Activated CD4-positive, alpha-beta memory T cell treated with anti-CD3 and anti-CD28 coated beads, Interleukin-2, amount 10 ng/mL, durations not matched to agents 7 days and 5 days (primary cell): Measurements from ENCODE around the gene CACNA1D. TPM values are rescaled to one million over a fixed set of nuclear protein-coding genes. Genes with fewer than 3 reads are reported as not detected.

Experiments
- CTCF ChIA-PET: fragments of 350-600 bp; sonication (Branson Sonifier 250); formaldehyde crosslinking; loops from one replicate; lab custom pipeline; 2021; ENCODE audit warnings: antibody characterized with exemption, inconsistent platforms; lab: Charles Lee
- POLR2A ChIA-PET: fragments of 350-600 bp; sonication (Branson Sonifier 250); formaldehyde crosslinking; loops from one replicate; lab custom pipeline; 2021; ENCODE audit warnings: antibody characterized with exemption; lab: Charles Lee
- DNase-seq: peaks from one replicate; pipeline ENCODE4 v3.0.0-alpha.2; 2020
- H3K27ac Mint-ChIP-seq: one replicate; pipeline ENCODE4 v1.8.0; 2021; ENCODE audit warnings: mild to moderate bottlenecking, mixed read lengths
- H3K27me3 Mint-ChIP-seq: one replicate; pipeline ENCODE4 v1.8.0; 2021; ENCODE audit warnings: mixed read lengths
- H3K36me3 Mint-ChIP-seq: one replicate; pipeline ENCODE4 v1.8.0; 2021; ENCODE audit warnings: low read depth, mixed read lengths
- H3K4me1 Mint-ChIP-seq: one replicate; pipeline ENCODE4 v1.8.0; 2021; ENCODE audit warnings: mixed read lengths
- H3K4me3 Mint-ChIP-seq: one replicate; pipeline ENCODE4 v1.8.0; 2021; ENCODE audit warnings: mild to moderate bottlenecking, mixed read lengths
- H3K9me3 Mint-ChIP-seq: one replicate; pipeline ENCODE4 v1.8.0; 2021; ENCODE audit warnings: mixed read lengths
- total RNA-seq, 2 experiments: library from RNA; stranded (reverse); gene quantifications; one replicate each; pipeline ENCODE4 v1.2.3, GENCODE V29; 2021

Gene CACNA1D
- total RNA-seq, 2 experiments from 2014 or later, result 2.5 to 3.2 TPM

DNA sequence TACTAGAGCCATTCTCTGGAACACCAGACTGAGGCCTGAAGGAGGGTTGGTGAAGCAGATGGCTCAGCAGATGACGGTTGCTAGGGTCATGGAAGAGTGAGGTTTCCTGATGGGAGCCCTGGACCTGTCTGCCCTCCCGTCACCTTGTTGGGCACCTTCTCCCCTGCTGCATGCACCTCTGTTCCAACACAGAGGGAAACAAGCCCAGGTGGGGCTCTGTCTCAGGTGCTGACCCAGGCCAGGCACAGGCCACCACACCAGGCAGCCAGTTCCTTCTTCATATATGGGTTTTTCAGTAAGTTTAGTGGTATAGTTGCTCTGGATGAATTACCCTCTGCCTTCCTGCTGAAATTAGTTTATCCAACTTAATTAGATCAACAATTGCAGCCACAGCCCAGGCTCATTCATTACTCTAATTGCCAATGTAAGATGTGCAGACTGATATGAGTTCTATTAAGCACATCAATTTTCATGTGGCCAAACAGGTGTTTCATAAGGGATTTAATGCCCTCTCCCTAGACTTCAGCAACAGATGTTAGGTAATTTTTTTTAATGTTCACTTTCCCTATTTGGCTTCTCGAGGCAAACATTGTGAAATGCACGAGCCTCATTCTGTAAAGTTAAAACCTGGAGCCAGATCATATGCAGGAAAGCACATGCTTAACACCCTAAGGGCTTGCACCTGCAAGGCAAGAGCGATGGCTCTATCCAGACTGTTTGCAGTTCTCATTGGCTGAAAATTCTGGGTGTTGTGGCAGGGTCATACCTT lies 177.0 kb downstream of the CACNA1D start:
- CTCF ChIA-PET, result interaction anchor here (7.2 kb wide), 1 partner anchor 37 kb away, joined by 54 read pairs; no protein-coding TSS in a partner anchor
- H3K27me3 Mint-ChIP-seq, result peaks cover 32% of the 10 kb centered on the region
- no peaks in the 10 kb centered on the region for H3K9me3 Mint-ChIP-seq
- POLR2A ChIA-PET, result no interaction called here
- H3K36me3 Mint-ChIP-seq, result no peaks in the 10 kb centered on the region
- H3K4me3 Mint-ChIP-seq, result no peak overlapping the region
- no peak overlapping the region for H3K27ac Mint-ChIP-seq
- no peak for DNase-seq
- no peaks in the 10 kb centered on the region for H3K4me1 Mint-ChIP-seq

DNA sequence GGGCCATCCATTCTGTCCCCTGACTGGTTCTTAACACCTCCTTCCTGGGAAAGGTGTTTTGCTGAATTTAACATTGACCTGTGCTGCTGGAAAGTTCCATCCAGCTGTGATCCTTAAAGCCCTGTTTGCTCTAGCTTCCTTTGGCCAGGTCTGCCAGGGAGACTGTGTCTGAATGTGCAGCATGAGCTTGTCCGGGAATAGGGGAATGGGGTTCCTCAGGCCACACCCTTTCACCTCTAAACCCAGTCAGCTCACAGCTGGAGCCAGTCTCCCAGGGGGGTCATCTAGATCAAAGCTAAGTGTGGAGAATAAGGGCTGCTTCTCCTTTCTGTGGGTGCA lies 177.5 kb downstream of the CACNA1D start:
- H3K9me3 Mint-ChIP-seq, result no peaks in the 10 kb centered on the region
- no peak overlapping the region for H3K4me3 Mint-ChIP-seq
- DNase-seq, result no peak
- no peaks in the 10 kb centered on the region for H3K4me1 Mint-ChIP-seq
- ChIA-PET POLR2A (interaction anchor here (1.7 kb wide), 1 partner anchor 38 kb away, joined by 4 read pairs; no protein-coding TSS in a partner anchor), CTCF (interaction anchor here (7.2 kb wide), 1 partner anchor 37 kb away, joined by 54 read pairs; no protein-coding TSS in a partner anchor)
- peaks cover 29% of the 10 kb centered on the region for H3K27me3 Mint-ChIP-seq
- H3K27ac Mint-ChIP-seq, result no peak overlapping the region
- no peaks in the 10 kb centered on the region for H3K36me3 Mint-ChIP-seq

DNA sequence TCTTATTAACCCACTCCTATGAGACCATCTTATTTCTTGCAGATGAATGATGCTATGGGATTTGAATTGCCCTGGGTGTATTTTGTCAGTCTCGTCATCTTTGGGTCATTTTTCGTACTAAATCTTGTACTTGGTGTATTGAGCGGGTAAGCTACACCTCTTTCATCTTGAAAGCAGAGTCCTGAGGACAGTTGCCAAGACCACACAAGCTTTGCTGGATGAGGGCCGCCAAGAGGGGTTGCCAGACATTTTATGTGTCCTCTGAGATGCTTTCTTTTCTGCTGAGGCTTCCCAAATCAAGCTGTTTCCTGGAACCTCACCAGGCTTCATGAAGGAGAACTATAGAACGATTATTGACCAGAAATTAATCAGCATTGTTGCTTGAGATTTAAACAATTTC lies 178.6 kb downstream of the CACNA1D start:
- POLR2A ChIA-PET, result interaction anchor here (1.7 kb wide), 1 partner anchor 37 kb away, joined by 4 read pairs; no protein-coding TSS in a partner anchor
- Mint-ChIP-seq H3K27me3 (peaks cover 24% of the 10 kb centered on the region), H3K9me3 (no peaks in the 10 kb centered on the region)

DNA sequence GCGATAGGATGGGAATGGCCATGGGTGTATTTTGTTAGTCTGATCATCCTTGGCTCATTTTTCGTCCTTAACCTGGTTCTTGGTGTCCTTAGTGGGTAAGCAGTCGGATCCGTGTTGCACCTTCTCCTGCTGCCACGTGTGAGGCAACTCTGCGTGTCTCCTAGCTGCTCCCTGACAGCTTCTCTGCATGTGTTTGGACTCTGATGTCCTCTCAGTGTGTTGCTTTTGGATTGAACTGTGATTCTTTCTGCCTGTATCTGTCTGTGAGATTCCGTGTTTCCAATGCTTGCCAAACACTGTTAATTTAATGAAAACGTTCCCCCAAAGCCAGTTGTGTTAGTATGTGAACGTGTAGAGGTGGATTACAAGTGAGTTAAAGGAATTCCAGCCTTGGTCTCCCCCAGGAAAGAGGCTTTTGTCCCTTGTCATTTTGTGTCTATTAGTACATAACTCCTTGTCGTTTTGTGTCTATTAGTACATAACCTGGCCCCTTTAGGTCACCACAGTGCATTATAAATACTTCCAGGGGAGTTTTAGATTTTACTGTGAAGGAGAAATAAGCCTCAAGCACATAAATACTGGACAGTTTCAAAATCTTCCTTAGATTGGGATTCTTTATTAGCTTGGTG lies 179.4 kb downstream of the CACNA1D start:
- ChIA-PET CTCF (interaction anchor here (0.8 to 7.2 kb wide), 2 partner anchors 35 to 189 kb away, joined by 3 to 54 read pairs; no protein-coding TSS in a partner anchor), POLR2A (interaction anchor here (1.7 kb wide), 1 partner anchor 36 kb away, joined by 4 read pairs; no protein-coding TSS in a partner anchor)
- Mint-ChIP-seq H3K36me3 (no peaks in the 10 kb centered on the region), H3K4me3 (no peak overlapping the region), H3K27me3 (peaks cover 23% of the 10 kb centered on the region), H3K9me3 (no peaks in the 10 kb centered on the region), H3K4me1 (peaks cover 1% of the 10 kb centered on the region), H3K27ac (no peak overlapping the region)
- DNase-seq, result no peak

More for the DNA sequence above, 178.6 kb downstream of the CACNA1D start:
- Mint-ChIP-seq H3K36me3 (no peaks in the 10 kb centered on the region), H3K4me3 (no peak overlapping the region), H3K27ac (no peak overlapping the region), H3K4me1 (peaks cover 1% of the 10 kb centered on the region)
- CTCF ChIA-PET, result interaction anchor here (0.8 to 7.2 kb wide), 2 partner anchors 36 to 190 kb away, joined by 3 to 54 read pairs; no protein-coding TSS in a partner anchor
- no peak for DNase-seq

DNA sequence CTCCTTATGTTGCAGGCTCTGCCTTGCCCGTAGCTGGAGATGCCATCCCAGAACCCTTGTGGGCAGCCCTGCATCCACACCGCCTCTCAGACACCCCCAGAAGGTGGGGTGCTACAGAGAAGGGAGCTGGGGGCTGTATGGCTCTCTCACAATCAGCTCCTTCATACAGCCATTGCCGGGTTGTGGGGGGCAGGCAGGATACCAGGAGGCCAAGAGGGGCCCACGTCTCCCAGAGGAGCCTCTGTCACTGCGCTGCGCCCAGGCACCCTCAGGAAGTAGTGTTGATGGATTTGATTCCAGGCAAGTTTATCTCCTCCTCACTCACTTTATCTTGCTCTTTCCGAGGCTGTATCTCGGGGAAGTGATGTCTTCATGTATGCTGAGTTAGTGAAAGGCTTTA lies 180.2 kb downstream of the CACNA1D start:
- Mint-ChIP-seq H3K27me3 (peaks cover 24% of the 10 kb centered on the region), H3K4me3 (no peak overlapping the region), H3K36me3 (no peaks in the 10 kb centered on the region), H3K27ac (no peak overlapping the region), H3K9me3 (no peaks in the 10 kb centered on the region), H3K4me1 (peaks cover 1% of the 10 kb centered on the region)
- no peak for DNase-seq
- ChIA-PET CTCF (interaction anchor here (7.2 kb wide), 1 partner anchor 34 kb away, joined by 54 read pairs; no protein-coding TSS in a partner anchor), POLR2A (no interaction called here)

DNA sequence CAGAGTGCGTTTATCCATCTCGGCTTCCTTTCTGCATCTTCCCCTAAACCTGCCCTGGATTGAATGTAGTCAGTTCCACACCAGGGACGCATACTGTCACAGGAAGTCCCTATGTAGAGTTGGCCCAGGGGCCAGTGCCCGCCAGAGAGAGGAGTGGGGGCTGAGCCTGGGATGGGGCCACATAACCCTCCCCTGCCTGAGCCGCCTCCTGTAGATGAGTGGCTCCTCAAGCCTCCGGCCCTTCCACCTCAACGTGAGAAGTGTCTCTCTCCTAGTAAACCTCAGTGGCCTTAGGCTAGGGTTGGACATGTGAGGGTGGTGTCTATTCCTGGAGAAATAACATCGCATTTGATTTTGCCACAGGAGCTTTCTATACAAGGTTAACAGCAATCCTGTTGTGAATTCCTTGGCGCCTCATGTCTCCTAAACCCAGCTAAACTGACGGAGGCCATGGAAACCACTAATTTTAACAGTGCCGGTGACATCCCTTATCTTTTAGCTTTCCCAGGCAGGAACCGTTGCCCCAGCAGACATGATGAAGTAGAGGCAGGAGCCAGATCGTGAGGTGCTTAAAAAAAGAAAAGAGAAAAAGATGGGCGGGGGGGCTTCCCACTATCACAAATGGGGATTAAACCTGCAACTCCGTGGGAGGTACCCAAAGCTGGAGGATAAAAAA lies 180.7 kb downstream of the CACNA1D start:
- Mint-ChIP-seq H3K9me3 (no peaks in the 10 kb centered on the region), H3K4me1 (peaks cover 1% of the 10 kb centered on the region), H3K27ac (no peak overlapping the region), H3K4me3 (no peak overlapping the region), H3K36me3 (no peaks in the 10 kb centered on the region), H3K27me3 (peaks cover 24% of the 10 kb centered on the region)
- CTCF ChIA-PET, result interaction anchor here (7.2 kb wide), 1 partner anchor 34 kb away, joined by 54 read pairs; no protein-coding TSS in a partner anchor
- POLR2A ChIA-PET, result no interaction called here
- DNase-seq, result no peak

- POLR2A ChIA-PET, result no interaction called here
Observed at GRCh38 chr3:53675942-53676341, 181.5 kb downstream of the CACNA1D start.

GRCh38 chr3:53677413-53677812 lies 183.0 kb downstream of the CACNA1D start:
- Mint-ChIP-seq H3K9me3 (no peaks in the 10 kb centered on the region), H3K27ac (no peak overlapping the region), H3K27me3 (peaks cover 38% of the 10 kb centered on the region), H3K4me3 (no peak overlapping the region), H3K36me3 (no peaks in the 10 kb centered on the region), H3K4me1 (peaks cover 1% of the 10 kb centered on the region)
- POLR2A ChIA-PET, result no interaction called here
- CTCF ChIA-PET, result interaction anchor here (0.7 to 2.4 kb wide), 8 partner anchors 8 to 227 kb away, joined by 3 to 50 read pairs (median 4); no protein-coding TSS in a partner anchor
- no peak for DNase-seq

More at GRCh38 chr3:53675942-53676341, 181.5 kb downstream of the CACNA1D start:
- H3K4me3 Mint-ChIP-seq, result no peak overlapping the region
- no peak for DNase-seq
- peaks cover 1% of the 10 kb centered on the region for H3K4me1 Mint-ChIP-seq
- CTCF ChIA-PET, result no interaction called here
- H3K36me3 Mint-ChIP-seq, result no peaks in the 10 kb centered on the region
- H3K9me3 Mint-ChIP-seq, result no peaks in the 10 kb centered on the region
- peaks cover 30% of the 10 kb centered on the region for H3K27me3 Mint-ChIP-seq
- no peak overlapping the region for H3K27ac Mint-ChIP-seq

GRCh38 chr3:53680028-53680427 lies 185.6 kb downstream of the CACNA1D start:
- H3K4me3 Mint-ChIP-seq, result no peak overlapping the region
- H3K9me3 Mint-ChIP-seq, result no peaks in the 10 kb centered on the region
- no peak overlapping the region for H3K27ac Mint-ChIP-seq
- peaks cover 49% of the 10 kb centered on the region for H3K27me3 Mint-ChIP-seq
- CTCF ChIA-PET, result interaction anchor here (0.6 to 2.0 kb wide), 4 partner anchors 11 to 1061 kb away, joined by 3 to 15 read pairs (median 6); no protein-coding TSS in a partner anchor
- H3K36me3 Mint-ChIP-seq, result no peaks in the 10 kb centered on the region
- DNase-seq, result no peak
- POLR2A ChIA-PET, result no interaction called here
- peaks cover 1% of the 10 kb centered on the region for H3K4me1 Mint-ChIP-seq

DNA sequence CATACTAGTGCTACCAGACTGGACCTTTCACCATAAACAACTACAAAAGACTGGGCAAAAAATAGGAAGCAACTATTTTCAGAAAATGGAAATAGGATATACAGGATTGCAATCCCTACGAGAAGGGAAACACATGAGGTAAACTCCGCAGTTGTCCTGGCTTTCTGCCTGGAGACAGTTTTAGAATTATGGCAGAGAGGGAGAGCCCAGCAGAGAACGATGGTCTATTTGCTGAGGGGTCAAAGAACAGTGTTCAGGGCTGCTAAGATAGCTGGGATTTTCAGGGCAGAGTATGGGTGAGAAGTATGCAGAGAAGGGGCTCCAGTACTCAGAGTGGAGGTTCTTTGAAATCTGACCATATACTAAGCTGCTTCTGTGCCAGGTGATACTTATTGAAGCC lies 188.4 kb downstream of the CACNA1D start:
- Mint-ChIP-seq H3K9me3 (no peaks in the 10 kb centered on the region), H3K27ac (no peak overlapping the region), H3K27me3 (peaks cover 54% of the 10 kb centered on the region), H3K4me1 (no peaks in the 10 kb centered on the region), H3K36me3 (no peaks in the 10 kb centered on the region), H3K4me3 (no peak overlapping the region)
- ChIA-PET CTCF (interaction anchor here (2.2 kb wide), 1 partner anchor 14 kb away, joined by 9 read pairs; no protein-coding TSS in a partner anchor), POLR2A (no interaction called here)
- DNase-seq, result no peak

DNA sequence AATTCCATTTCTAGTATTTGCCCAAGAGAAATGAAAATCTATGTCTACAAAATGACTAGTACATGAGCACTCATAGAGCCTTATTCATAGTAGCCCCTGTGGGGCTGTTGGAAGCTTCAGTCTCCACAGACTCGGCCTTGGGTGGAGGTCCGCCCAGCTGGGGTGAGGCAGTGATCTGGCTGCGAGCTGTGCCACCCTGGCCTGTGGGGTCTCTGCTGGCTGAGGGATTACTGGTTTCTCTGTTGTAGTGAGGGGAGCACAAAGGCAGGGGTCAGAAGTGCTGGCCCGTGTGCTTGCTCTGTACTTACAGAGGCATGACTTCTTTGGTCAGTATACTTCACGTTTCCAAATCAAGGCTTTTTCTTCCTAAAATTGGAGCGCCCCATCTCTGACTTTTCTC lies 193.7 kb downstream of the CACNA1D start:
- Mint-ChIP-seq H3K27me3 (peaks cover 31% of the 10 kb centered on the region), H3K36me3 (peaks cover 2% of the 10 kb centered on the region), H3K9me3 (no peaks in the 10 kb centered on the region), H3K27ac (no peak overlapping the region), H3K4me1 (peaks cover 7% of the 10 kb centered on the region), H3K4me3 (no peak overlapping the region)
- CTCF ChIA-PET, result interaction anchor here (1.0 to 2.5 kb wide), 3 partner anchors 8 to 46 kb away, joined by 3 to 10 read pairs (median 3); no protein-coding TSS in a partner anchor
- POLR2A ChIA-PET, result no interaction called here
- no peak for DNase-seq

- ChIA-PET POLR2A (no interaction called here), CTCF (interaction anchor here (1.3 to 2.5 kb wide), 2 partner anchors 11 kb away, joined by 4 to 10 read pairs; no protein-coding TSS in a partner anchor)
- Mint-ChIP-seq H3K4me1 (peaks cover 15% of the 10 kb centered on the region), H3K9me3 (no peaks in the 10 kb centered on the region), H3K36me3 (peaks cover 2% of the 10 kb centered on the region), H3K4me3 (no peak overlapping the region), H3K27ac (no peak overlapping the region), H3K27me3 (peaks cover 21% of the 10 kb centered on the region)
- no peak for DNase-seq
Observed at GRCh38 chr3:53688989-53689388, 194.6 kb downstream of the CACNA1D start.
